ENCODE measurements around the gene PTPRU.
"Not testable (repeated sequence)": the region's sequence is repeated elsewhere in the genome, so short reads cannot be mapped to it uniquely, and the experiment has no call there.

Gene PTPRU

GRCh38 chr1:29222260-29222659 is 14.1 kb upstream of the PTPRU start:
- DNase-seq (ENCODE audit: low read depth): not testable (repeated sequence)

GRCh38 chr1:29222686-29223085 is 13.6 kb upstream of the PTPRU start:
- no peak for DNase-seq (ENCODE audit: low read depth)

GRCh38 chr1:29223521-29223920 is 12.8 kb upstream of the PTPRU start:
- DNase-seq (ENCODE audit: low read depth): no peak

- DNase-seq (ENCODE audit: low read depth): no peak
Observed at GRCh38 chr1:29224356-29224837, 11.9 kb upstream of the PTPRU start.

GRCh38 chr1:29225361-29225760 is 11.0 kb upstream of the PTPRU start:
- DNase-seq (ENCODE audit: low read depth): no peak

- DNase-seq (ENCODE audit: low read depth): no peak
Observed at GRCh38 chr1:29227511-29227910, 8.8 kb upstream of the PTPRU start.

- DNase-seq (ENCODE audit: low read depth): no peak
Observed at GRCh38 chr1:29230204-29230552, 6.1 kb upstream of the PTPRU start.

- peak; percentile 68 for DNase-seq (ENCODE audit: low read depth)
Observed at GRCh38 chr1:29230553-29231378, 5.6 kb upstream of the PTPRU start, which contains the start of gene MECR. Gene MECR, minus strand, starts transcription at chr1:29230934. Its CDS starts 28 bp downstream, at chr1:29230906.

GRCh38 chr1:29232387-29232786 is 3.9 kb upstream of the PTPRU start:
- no peak for DNase-seq (ENCODE audit: low read depth)

GRCh38 chr1:29233693-29234092 is 2.6 kb upstream of the PTPRU start:
- no peak for DNase-seq (ENCODE audit: low read depth)

- no peak for DNase-seq (ENCODE audit: low read depth)
Observed at GRCh38 chr1:29234471-29234870, 1.9 kb upstream of the PTPRU start.

GRCh38 chr1:29234881-29235280 is 1.4 kb upstream of the PTPRU start:
- not testable (repeated sequence) for DNase-seq (ENCODE audit: low read depth)

GRCh38 chr1:29236712-29237128 is 398 bp downstream of the PTPRU start:
- no peak for DNase-seq (ENCODE audit: low read depth)

GRCh38 chr1:29237129-29237821 is 953 bp downstream of the PTPRU start:
- no peak for DNase-seq (ENCODE audit: low read depth)

- DNase-seq (ENCODE audit: low read depth): no peak
Observed at GRCh38 chr1:29237852-29238619, 1.7 kb downstream of the PTPRU start.

GRCh38 chr1:29238620-29239002 is 2.3 kb downstream of the PTPRU start:
- no peak for DNase-seq (ENCODE audit: low read depth)

GRCh38 chr1:29239142-29239541 is 2.8 kb downstream of the PTPRU start:
- DNase-seq (ENCODE audit: low read depth): no peak

- no peak for DNase-seq (ENCODE audit: low read depth)
Observed at GRCh38 chr1:29240400-29240837, 4.1 kb downstream of the PTPRU start.

GRCh38 chr1:29240986-29241385 is 4.7 kb downstream of the PTPRU start:
- DNase-seq (ENCODE audit: low read depth): no peak

GRCh38 chr1:29243023-29243870 is 6.9 kb downstream of the PTPRU start:
- DNase-seq (ENCODE audit: low read depth): no peak

GRCh38 chr1:29243871-29244200 is 7.5 kb downstream of the PTPRU start:
- no peak for DNase-seq (ENCODE audit: low read depth)

- DNase-seq (ENCODE audit: low read depth): no peak
Observed at GRCh38 chr1:29245261-29245660, 8.9 kb downstream of the PTPRU start.

Measured in HS-5 (cell line).